Neural progenitor cell (in vitro differentiated cells): ENCODE measurements around the gene MOG. TPM values are rescaled to one million over a fixed set of nuclear protein-coding genes. Genes with fewer than 3 reads are reported as not detected.

Experiments used
- DNase-seq: peaks from one replicate; pipeline ENCODE4 v3.0.0-alpha.2; 2016; ENCODE audit warnings: low spot score
- H2AFZ ChIP-seq: fragments of 200-600 bp; sonication (generic); replicated peaks from 2 replicates; pipeline ENCODE4 v1.6.1; 2016; ENCODE audit warnings: antibody characterized with exemption
- H3F3A ChIP-seq: fragments of 200-600 bp; sonication (generic); 2 replicates; pipeline ENCODE4 v1.6.1; 2016; ENCODE audit warnings: antibody characterized with exemption, low read depth
- H3K27ac ChIP-seq: fragments of 200-600 bp; sonication (generic); 2 replicates; pipeline ENCODE4 v1.5.1; 2016; ENCODE audit warnings: mild to moderate bottlenecking
- H3K27me3 ChIP-seq: fragments of 200-600 bp; sonication (generic); 2 replicates; pipeline ENCODE4 v1.6.1; 2016; ENCODE audit warnings: mild to moderate bottlenecking, moderate library complexity
- H3K36me3 ChIP-seq: fragments of 200-600 bp; sonication (generic); 2 replicates; pipeline ENCODE4 v1.5.1; 2016
- H3K4me1 ChIP-seq: fragments of 200-600 bp; sonication (generic); 2 replicates; pipeline ENCODE4 v1.6.1; 2016; ENCODE audit warnings: mixed run types
- H3K4me2 ChIP-seq: fragments of 200-600 bp; sonication (generic); 2 replicates; pipeline ENCODE4 v1.6.1; 2016
- H3K4me3 ChIP-seq: fragments of 200-600 bp; sonication (generic); 2 replicates; pipeline ENCODE4 v1.5.1; 2016
- H3K79me2 ChIP-seq: fragments of 200-600 bp; sonication (generic); 2 replicates; pipeline ENCODE4 v1.6.1; 2016; ENCODE audit warnings: low read depth
- H3K9ac ChIP-seq: fragments of 200-600 bp; sonication (generic); 2 replicates; pipeline ENCODE4 v1.6.1; 2016
- H3K9me3 ChIP-seq: fragments of 200-600 bp; sonication (generic); 2 replicates; pipeline ENCODE4 v1.5.1; 2016; ENCODE audit warnings: low read depth
- H4K20me1 ChIP-seq: fragments of 200-600 bp; sonication (generic); 2 replicates; pipeline ENCODE4 v1.6.1; 2016; ENCODE audit warnings: low read depth
- H3K27ac Mint-ChIP-seq: 3 replicates; pipeline ENCODE4 v1.8.0; 2021; ENCODE audit warnings: mixed read lengths
- H3K27me3 Mint-ChIP-seq: 2 replicates; pipeline ENCODE4 v1.8.0; 2022; ENCODE audit warnings: low read depth, mild to moderate bottlenecking, inconsistent platforms, moderate library complexity, mixed read lengths; ENCODE audit not compliant: insufficient read depth
- H3K36me3 Mint-ChIP-seq: 3 replicates; pipeline ENCODE4 v1.8.0; 2021; ENCODE audit warnings: mixed read lengths
- H3K4me1 Mint-ChIP-seq: 3 replicates; pipeline ENCODE4 v1.8.0; 2021; ENCODE audit warnings: mixed read lengths
- H3K4me3 Mint-ChIP-seq: 3 replicates; pipeline ENCODE4 v1.8.0; 2021; ENCODE audit warnings: mild to moderate bottlenecking, moderate library complexity, mixed read lengths
- H3K9me3 Mint-ChIP-seq: 3 replicates; pipeline ENCODE4 v1.8.0; 2020; ENCODE audit warnings: mixed read lengths
- CTCF ChIP-seq: fragments of 200-600 bp; sonication (generic); IDR thresholded peaks from 2 replicates; pipeline ENCODE4 v1.5.1; 2017; ENCODE audit warnings: antibody characterized with exemption, mild to moderate bottlenecking
- EZH2 ChIP-seq: fragments of 200-600 bp; sonication (generic); IDR thresholded peaks from 2 replicates; pipeline ENCODE4 v1.6.1; 2017; ENCODE audit warnings: antibody characterized with exemption, mild to moderate bottlenecking, moderate library complexity
- EZH2phosphoT487 ChIP-seq: fragments of 200-600 bp; sonication (generic); IDR thresholded peaks from 2 replicates; pipeline ENCODE4 v1.6.1; 2017; ENCODE audit warnings: antibody characterized with exemption
- total RNA-seq: library from RNA; depleted of rRNA; stranded (reverse); fragments of >200 nt; gene quantifications from 2 replicates; pipeline ENCODE4 v1.2.3, GENCODE V29; 2015; ENCODE audit warnings: low replicate concordance

MOG gene
- total RNA-seq, 1 donor from 2014 or later, result not detected

GRCh38 chr6:29629571-29629970 lies 27.3 kb upstream of the MOG start:
- DNase-seq, result no peak
- H2AFZ ChIP-seq, result no peak overlapping the region
- TF ChIP-seq EZH2, result no peak
- TF ChIP-seq EZH2phosphoT487, result no peak
- H3F3A ChIP-seq, result peaks cover 77% of the 10 kb centered on the region
- no peaks in the 10 kb centered on the region for H3K9me3 ChIP-seq
- peaks cover 55% of the 10 kb centered on the region for H3K4me1 ChIP-seq
- Mint-ChIP-seq H3K4me3 (peak overlapping the region; percentile 36), H3K9me3 (no peaks in the 10 kb centered on the region), H3K36me3 (no peaks in the 10 kb centered on the region), H3K27ac (no peak overlapping the region), H3K4me1 (peaks cover 70% of the 10 kb centered on the region), H3K27me3 (peaks cover 13% of the 10 kb centered on the region)
- H3K9ac ChIP-seq, result no peak overlapping the region
- peaks cover 36% of the 10 kb centered on the region for H3K79me2 ChIP-seq
- H3K27me3 ChIP-seq, result peaks cover 34% of the 10 kb centered on the region
- no peaks in the 10 kb centered on the region for H3K36me3 ChIP-seq
- peak overlapping the region; percentile 96 for H3K4me3 ChIP-seq
- peaks cover 62% of the 10 kb centered on the region for H4K20me1 ChIP-seq
- H3K27ac ChIP-seq, result no peak overlapping the region
- peak overlapping the region; percentile 97 for H3K4me2 ChIP-seq

GRCh38 chr6:29630315-29630714 lies 26.6 kb upstream of the MOG start:
- Mint-ChIP-seq H3K27ac (no peak overlapping the region), H3K27me3 (peaks cover 13% of the 10 kb centered on the region), H3K4me1 (peaks cover 64% of the 10 kb centered on the region), H3K36me3 (no peaks in the 10 kb centered on the region), H3K4me3 (peak overlapping the region; percentile 89), H3K9me3 (no peaks in the 10 kb centered on the region)
- peak overlapping the region; percentile 96 for H3K4me2 ChIP-seq
- H3K27me3 ChIP-seq, result peaks cover 34% of the 10 kb centered on the region
- TF ChIP-seq CTCF (no peak), EZH2phosphoT487 (no peak), EZH2 (no peak)
- H3K79me2 ChIP-seq, result peaks cover 33% of the 10 kb centered on the region
- no peak for DNase-seq
- peaks cover 69% of the 10 kb centered on the region for H3F3A ChIP-seq
- no peaks in the 10 kb centered on the region for H3K9me3 ChIP-seq
- no peaks in the 10 kb centered on the region for H3K36me3 ChIP-seq
- no peak overlapping the region for H2AFZ ChIP-seq
- H3K27ac ChIP-seq, result no peak overlapping the region
- H3K4me3 ChIP-seq, result peak overlapping the region; percentile 86
- no peak overlapping the region for H3K9ac ChIP-seq
- H4K20me1 ChIP-seq, result peaks cover 54% of the 10 kb centered on the region
- H3K4me1 ChIP-seq, result peaks cover 49% of the 10 kb centered on the region

- H3K4me3 ChIP-seq, result peak overlapping the region; percentile 86
- no peak overlapping the region for H3K9ac ChIP-seq
- H2AFZ ChIP-seq, result no peak overlapping the region
- no peaks in the 10 kb centered on the region for H3K9me3 ChIP-seq
- DNase-seq, result peak; percentile 47
- no peaks in the 10 kb centered on the region for H3K36me3 Mint-ChIP-seq
- no peaks in the 10 kb centered on the region for H3K36me3 ChIP-seq
- peaks cover 39% of the 10 kb centered on the region for H3K4me1 ChIP-seq
- H3K79me2 ChIP-seq, result peaks cover 23% of the 10 kb centered on the region
- peaks cover 18% of the 10 kb centered on the region for H3K27me3 Mint-ChIP-seq
- peaks cover 44% of the 10 kb centered on the region for H4K20me1 ChIP-seq
- peak overlapping the region; percentile 89 for H3K4me3 Mint-ChIP-seq
- H3K4me1 Mint-ChIP-seq, result peaks cover 54% of the 10 kb centered on the region
- TF ChIP-seq EZH2 (no peak), CTCF (no peak), EZH2phosphoT487 (no peak)
- no peak overlapping the region for H3K27ac ChIP-seq
- H3K27ac Mint-ChIP-seq, result no peak overlapping the region
- H3K4me2 ChIP-seq, result peak overlapping the region; percentile 96
- no peaks in the 10 kb centered on the region for H3K9me3 Mint-ChIP-seq
- peaks cover 60% of the 10 kb centered on the region for H3F3A ChIP-seq
- peaks cover 31% of the 10 kb centered on the region for H3K27me3 ChIP-seq
These were observed 25.6 kb upstream of the MOG start for GRCh38 chr6:29631209-29631810.
